ENCODE data around the gene NCDN. TPM values are rescaled to one million over a fixed set of nuclear protein-coding genes. Genes with fewer than 3 reads are reported as not detected.

NCDN gene
- total and polyA plus RNA-seq, 2 of the 8 experiments (the other 6 are each of a cell fraction or from before 2014, with no cell fraction given): 26.2 to 35.4 TPM

GRCh38 chr1:35570589-35571137 is 13.1 kb downstream of the NCDN start:
- ChIA-PET POLR2A (ENCODE audit: partially characterized antibody) (interaction anchor here (0.8 to 2.9 kb wide), 5 partner anchors 14 to 199 kb away, joined by 3 to 13 read pairs (median 4); partner anchors contain the start of genes C1orf216, CLSPN and KIAA0319L), CTCF (ENCODE audit: partially characterized antibody) (interaction anchor here (0.6 to 7.3 kb wide), 12 partner anchors 9 to 204 kb away, joined by 3 to 81 read pairs (median 4); partner anchors contain the start of gene C1orf216)
- H4K91ac ChIP-seq (replicated peaks; ENCODE audit: insufficient read length, low read length): no peak overlapping the region
- no peak for DNase-seq (ENCODE audit: low read depth in 1 of 2, low spot score in 2 of 2)
- H3K23me2 ChIP-seq (ENCODE audit: low read depth, low read length): peaks cover 10% of the 10 kb centered on the region
- H3K4me1 ChIP-seq (replicated peaks in 1 of 4; ENCODE audit: control insufficient read depth in 3 of 4, insufficient read depth in 4 of 4, low read length in 3 of 4): peaks cover 4 to 13% (median 7%) of the 10 kb centered on the region in 4 experiments
- no peaks in the 10 kb centered on the region for H3K79me2 ChIP-seq (ENCODE audit: control insufficient read depth in 1 of 2, insufficient read depth in 2 of 2, low read length in 2 of 2)
- H4K20me1 ChIP-seq (replicated peaks in 1 of 2; ENCODE audit: control insufficient read depth in 1 of 2, insufficient read depth in 2 of 2, low read length in 2 of 2): peaks cover 2 to 24% of the 10 kb centered on the region in 2 experiments
- H3K4me2 ChIP-seq (ENCODE audit: insufficient read depth in 1 of 2, low read depth in 2 of 2, low read length in 2 of 2): no peak overlapping the region
- H3K56ac ChIP-seq (replicated peaks; ENCODE audit: insufficient read length, low read depth, low read length): no peak overlapping the region
- H2BK12ac ChIP-seq (ENCODE audit: low read depth, low read length): no peak overlapping the region
- H3K9ac ChIP-seq (replicated peaks in 1 of 4; ENCODE audit: extremely low read depth in 1 of 4, low read depth in 3 of 4, low read length in 3 of 4): no peak overlapping the region
- H3K27me3 ChIP-seq (replicated peaks in 1 of 4; ENCODE audit: control insufficient read depth in 3 of 4, extremely low read depth in 1 of 4, insufficient read depth in 3 of 4, low read length in 3 of 4): peaks cover 41 to 64% (median 55%) of the 10 kb centered on the region in 4 experiments
- no peak overlapping the region for H2BK20ac ChIP-seq (ENCODE audit: low read length)
- no peak overlapping the region for H3K4me3 ChIP-seq (ENCODE audit: extremely low read depth in 1 of 4, insufficient read depth in 2 of 4, low read depth in 3 of 4, low read length in 4 of 4)
- H2AFZ ChIP-seq (ENCODE audit: low read length): no peak overlapping the region
- no peak overlapping the region for H2BK15ac ChIP-seq (ENCODE audit: low read length)
- H4K8ac ChIP-seq (ENCODE audit: extremely low read depth, insufficient read depth, low read length): no peak overlapping the region
- WGBS, 2 experiments (ENCODE audit: extremely low coverage in 1 of 2, insufficient coverage in 1 of 2, insufficient read length in 1 of 2, insufficient replicate concordance in 2 of 2, low coverage in 1 of 2, low lambda C conversion rate in 2 of 2, missing lambda C conversion rate in 1 of 2): 91% methylated on average over 10 of the region's 10 CpGs; no CpG with 5 or more reads in 1 of the 2 experiments
- H2BK5ac ChIP-seq (ENCODE audit: low read depth, low read length): no peak overlapping the region
- TF ChIP-seq USF2 (IDR thresholded peaks at IDR 0.05; ENCODE audit: low read length) (no peak), TCF12 (IDR thresholded peaks at IDR 0.05; ENCODE audit: low read depth, low read length) (no peak), SAP30 (IDR thresholded peaks at IDR 0.05; ENCODE audit: insufficient read depth, insufficient replicate concordance, low read length) (no peak), KDM4A (IDR thresholded peaks at IDR 0.05; ENCODE audit: low read depth, low read length, severe bottlenecking) (no peak), CEBPB (IDR thresholded peaks at IDR 0.05; ENCODE audit: low read depth, low read length) (no peak), SP1 (IDR thresholded peaks at IDR 0.05; ENCODE audit: low read depth, low read length) (no peak), MAFK (IDR thresholded peaks at IDR 0.05; ENCODE audit: low read depth, low read length) (no peak), POLR2AphosphoS5 (IDR thresholded peaks at IDR 0.05; ENCODE audit: low read depth, low read length) (no peak), GTF2F1 (IDR thresholded peaks at IDR 0.05; ENCODE audit: borderline replicate concordance, low read depth, low read length) (no peak), EP300 (IDR thresholded peaks at IDR 0.05; ENCODE audit: borderline replicate concordance in 1 of 2, low read depth in 2 of 2, low read length in 2 of 2) (no peak)
- peaks cover 0 to 11% (median 1%) of the 10 kb centered on the region in 4 experiments; a peak in 2 of 8 replicates for H3K36me3 ChIP-seq (ENCODE audit: control insufficient read depth in 2 of 4, insufficient read depth in 4 of 4, low read length in 3 of 4)
- H3K14ac ChIP-seq (ENCODE audit: insufficient read length): no peak overlapping the region
- H3K27ac ChIP-seq (ENCODE audit: low read depth, low read length): no peak overlapping the region
- H4K5ac ChIP-seq (ENCODE audit: insufficient read length, low read depth, low read length): no peak overlapping the region
- no peak overlapping the region for H3K4ac ChIP-seq (replicated peaks; ENCODE audit: insufficient read length, low read depth, low read length)
- no peak overlapping the region for H2AK5ac ChIP-seq (ENCODE audit: low read depth, low read length)
- no peaks in the 10 kb centered on the region for H3K9me3 ChIP-seq (ENCODE audit: insufficient read depth in 2 of 2, low read depth in 1 of 2, low read length in 1 of 2)
- no peak overlapping the region for H3K18ac ChIP-seq (ENCODE audit: extremely low read depth, low read length)
- H3K23ac ChIP-seq (ENCODE audit: insufficient read length): no peak overlapping the region
- H3K79me1 ChIP-seq (ENCODE audit: low read depth, low read length): no peaks in the 10 kb centered on the region
- H2BK120ac ChIP-seq (replicated peaks; ENCODE audit: low read depth, low read length): no peak overlapping the region
- FAIRE-seq: no peak

All from H1 (cell line).